ENCODE data around the gene TRIM66.
A peak's percentile ranks its signal among the peaks of the same experiment; 100 is the strongest.
"Not testable (repeated sequence)": the region's sequence is repeated elsewhere in the genome, so short reads cannot be mapped to it uniquely, and the experiment has no call there.

The TRIM66 gene

DNA sequence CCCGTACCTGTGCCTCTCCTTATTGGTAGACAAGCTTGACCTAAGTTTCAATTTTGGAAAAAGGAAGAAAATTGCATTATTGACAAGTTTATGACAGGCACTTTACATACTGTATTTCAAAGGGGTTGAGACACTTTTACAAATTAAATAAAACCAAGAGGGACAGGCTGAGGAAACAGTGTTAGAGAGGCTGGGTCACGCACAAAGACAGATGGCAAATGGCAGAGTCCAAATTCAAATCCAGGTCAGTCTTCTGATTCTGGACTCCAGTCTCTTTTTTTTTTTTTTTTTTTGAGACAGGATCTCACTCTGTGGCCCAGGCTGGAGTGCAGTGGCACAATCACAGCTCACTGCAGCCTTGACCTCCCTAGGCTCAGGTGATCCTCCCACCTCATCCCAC lies 10.1 kb downstream of the TRIM66 start:
- H3K4me3 ChIP-seq: no peak overlapping the region
- H3K27ac ChIP-seq: peak overlapping the region in 19 of 21 experiments; percentile 48 to 88 (median 74)

DNA sequence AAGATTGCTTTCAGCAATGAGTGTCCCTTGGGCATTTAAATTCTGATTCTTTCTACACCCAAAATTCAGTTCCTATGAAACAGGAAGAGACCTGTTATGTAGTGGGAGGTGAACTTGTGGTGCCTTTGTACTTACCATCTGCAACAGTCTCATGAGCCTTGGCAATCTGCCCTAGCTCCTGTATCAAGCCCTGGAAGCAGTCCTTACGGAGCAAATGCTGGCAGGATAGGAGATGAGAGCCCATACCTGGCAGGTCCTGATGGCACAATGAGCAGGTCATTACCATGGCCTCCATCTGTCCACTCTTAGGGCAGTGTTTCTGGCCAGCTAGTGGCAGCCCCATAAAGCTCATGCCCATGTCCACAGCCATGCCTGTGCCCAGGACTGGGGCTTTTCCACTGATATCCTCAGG lies 10.8 kb downstream of the TRIM66 start:
- no peak overlapping the region for H3K4me3 ChIP-seq
- peak overlapping the region in 20 of 21 experiments; percentile 31 to 88 (median 74) for H3K27ac ChIP-seq

DNA sequence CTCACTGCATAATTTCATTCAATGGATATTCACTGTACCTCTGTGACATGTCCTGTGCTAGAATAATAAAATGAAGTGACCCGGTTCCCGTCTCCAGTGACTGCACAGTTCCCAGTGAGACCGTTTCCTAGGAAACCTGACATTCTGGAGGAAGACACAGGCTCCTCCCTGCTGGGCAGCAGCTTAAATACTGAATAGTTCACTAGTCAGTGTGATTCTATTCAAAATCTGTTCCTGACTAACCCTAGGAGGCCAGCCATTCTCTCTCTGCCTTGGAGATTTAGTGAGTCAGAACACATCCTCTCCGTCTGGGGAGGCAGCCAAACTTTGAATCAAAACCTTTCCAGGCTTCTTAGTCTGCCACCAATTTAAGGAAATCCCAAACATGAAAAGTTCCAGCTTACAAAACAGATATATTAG lies 11.3 kb downstream of the TRIM66 start:
- Histone ChIP-seq H3K4me3 (no peak overlapping the region), H3K27ac (peak overlapping the region in 17 of 21 experiments; percentile 38 to 81 (median 73))

DNA sequence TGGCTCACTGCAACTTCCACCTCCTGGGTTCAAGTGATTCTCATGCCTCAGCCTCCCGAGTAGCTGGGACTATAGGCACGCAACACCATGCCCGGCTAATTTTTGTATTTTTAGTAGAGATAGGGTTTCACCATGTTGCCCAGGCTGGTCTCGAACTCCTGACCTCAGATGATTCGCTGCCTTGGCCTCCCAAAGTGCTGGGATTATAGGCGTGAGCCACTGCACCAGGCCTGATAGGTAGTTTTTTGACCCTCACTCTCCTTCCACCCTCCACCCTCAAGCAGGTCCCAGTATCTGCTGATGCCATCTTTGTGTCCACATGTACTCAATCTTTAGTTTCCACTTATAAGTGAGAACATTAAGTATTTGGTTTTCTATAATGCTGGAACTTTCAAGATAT lies 12.4 kb downstream of the TRIM66 start:
- not testable (repeated sequence) for H3K4me3 ChIP-seq
- H3K27ac ChIP-seq: peak overlapping the region in 2 of 21 experiments; percentile 31 to 76

DNA sequence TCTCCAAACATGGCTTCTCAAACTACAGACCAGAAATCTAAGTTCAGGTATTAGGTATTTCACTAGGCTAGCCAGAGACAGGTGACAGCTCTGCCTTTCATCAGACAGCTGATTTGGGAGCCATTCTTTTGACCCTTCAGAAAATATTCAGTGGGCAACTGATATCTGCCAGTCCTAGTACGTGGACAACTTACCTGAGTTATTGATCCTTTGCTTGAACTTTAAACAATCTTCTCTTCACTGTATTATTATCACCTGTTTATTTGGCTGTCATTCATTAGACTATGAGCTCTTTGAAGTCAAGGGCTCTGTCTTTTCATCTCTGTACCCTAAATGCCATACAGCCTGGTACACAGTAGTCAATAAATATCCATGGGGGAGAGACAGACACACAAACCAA lies 17.2 kb downstream of the TRIM66 start:
- Histone ChIP-seq H3K27ac (no peak overlapping the region), H3K4me3 (no peak overlapping the region)

DNA sequence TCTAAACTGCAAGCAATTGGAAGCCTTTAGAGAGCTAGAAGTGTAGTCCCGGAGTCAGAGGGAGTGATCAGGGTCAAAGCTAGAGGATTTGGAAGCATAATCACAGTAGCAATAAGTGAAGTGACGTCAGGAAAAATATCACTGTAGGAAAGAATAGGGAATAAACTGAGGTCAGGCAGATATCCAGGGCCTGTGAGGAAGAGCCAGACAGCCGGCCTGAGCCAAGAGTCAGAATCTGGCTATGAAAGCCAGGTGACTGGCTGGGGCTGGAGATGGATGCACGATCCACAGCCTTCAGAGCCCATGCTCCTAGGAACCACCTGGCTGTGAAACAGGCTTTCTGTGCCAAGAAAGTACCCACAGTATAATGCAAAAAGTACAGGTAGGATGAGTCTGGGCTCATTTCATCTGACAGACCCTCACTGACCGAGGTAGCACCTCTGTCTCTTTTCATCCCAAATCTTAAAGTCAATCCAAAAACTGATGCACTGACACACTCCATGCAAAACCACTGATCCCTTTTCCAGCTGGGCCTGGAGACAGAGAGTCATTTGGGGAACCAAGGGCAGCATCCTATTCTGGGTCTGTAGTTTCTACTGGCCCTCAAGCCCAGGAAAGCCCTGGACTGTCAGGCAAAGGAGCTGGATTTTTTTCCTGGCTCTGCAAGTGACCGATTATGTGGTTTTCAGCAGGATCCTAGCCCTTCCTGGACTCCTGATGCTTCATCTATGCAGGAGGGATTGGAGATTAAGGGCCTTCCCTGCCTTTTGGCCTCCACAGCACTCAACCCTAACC lies 21.3 kb downstream of the TRIM66 start:
- Histone ChIP-seq H3K27ac (no peak overlapping the region), H3K4me3 (no peak overlapping the region)

DNA sequence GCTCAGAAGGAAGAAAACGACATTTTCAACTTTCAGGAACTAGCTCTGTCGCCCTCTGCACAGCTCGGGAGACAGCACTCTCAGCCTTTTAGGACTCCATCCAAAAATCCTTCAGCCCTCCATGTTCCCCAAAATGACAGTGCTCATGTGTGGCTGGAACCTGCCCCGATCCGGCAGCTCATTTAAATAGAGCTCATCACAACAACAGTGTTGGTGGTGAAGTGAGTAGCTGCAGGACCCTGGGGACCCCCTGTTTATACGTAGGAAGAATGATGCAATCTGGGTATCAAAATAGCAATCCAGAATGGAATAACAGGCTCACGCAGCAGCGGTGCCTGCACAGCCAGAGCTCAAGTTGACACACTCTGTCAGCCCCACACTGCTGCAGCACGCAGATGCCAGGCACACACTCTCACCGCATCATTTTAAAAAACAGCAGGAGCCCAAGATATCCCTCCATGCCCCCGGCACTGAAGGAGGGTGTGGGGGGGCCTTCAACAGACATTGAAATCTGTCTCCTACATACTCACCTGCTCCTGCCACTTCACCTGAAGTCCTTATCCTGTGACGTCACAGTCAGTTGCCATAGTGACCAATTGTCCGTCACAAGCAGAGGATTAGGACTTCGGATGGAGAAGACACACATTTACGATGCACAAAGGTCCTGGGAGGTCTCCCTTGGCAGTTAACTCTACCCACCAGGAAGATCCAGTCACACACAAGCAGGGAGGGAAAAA lies 24.0 kb downstream of the TRIM66 start:
- H3K27ac ChIP-seq: no peak overlapping the region

DNA sequence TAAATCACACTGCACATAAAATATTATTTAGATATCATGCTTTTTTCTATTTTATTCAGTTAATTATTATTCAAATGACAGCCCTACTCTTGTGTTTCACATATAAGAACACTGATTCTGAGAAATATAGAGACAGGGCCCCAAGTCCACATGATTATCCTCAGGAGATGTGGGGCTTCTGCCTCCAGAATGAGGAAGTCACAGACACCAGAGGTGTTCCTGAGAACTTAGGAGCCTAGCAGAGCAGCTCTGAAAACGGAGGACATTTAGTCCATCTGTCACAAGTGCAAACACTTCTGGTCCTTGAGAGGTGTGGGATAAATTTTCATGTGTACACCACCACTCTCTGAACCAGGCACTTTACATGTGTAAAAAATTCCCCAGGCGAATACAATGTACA lies 26.2 kb downstream of the TRIM66 start:
- no peak overlapping the region for H3K4me3 ChIP-seq
- H3K27ac ChIP-seq: no peak overlapping the region

More for the DNA sequence above, 24.0 kb downstream of the TRIM66 start:
- no peak overlapping the region for H3K4me3 ChIP-seq

DNA sequence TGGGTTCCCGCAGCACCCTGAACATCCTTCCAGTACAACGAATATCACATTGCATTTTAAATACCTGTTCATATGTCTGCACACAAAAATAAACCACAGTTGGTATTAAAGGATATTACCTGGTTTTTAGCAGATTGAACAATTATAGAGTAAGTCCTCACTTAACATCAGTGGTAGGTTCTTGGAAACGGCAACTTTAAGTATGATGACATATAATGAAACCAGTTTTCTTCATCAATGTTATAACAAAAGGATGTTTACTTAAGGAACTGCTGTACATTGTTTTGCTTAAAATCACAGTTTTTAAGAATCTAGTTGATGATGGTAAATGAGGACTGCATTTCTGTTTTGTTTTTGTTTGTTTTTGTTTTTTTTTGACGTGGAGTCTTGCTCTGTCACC lies 28.0 kb downstream of the TRIM66 start:
- Histone ChIP-seq H3K4me3 (no peak overlapping the region), H3K27ac (no peak overlapping the region)

DNA sequence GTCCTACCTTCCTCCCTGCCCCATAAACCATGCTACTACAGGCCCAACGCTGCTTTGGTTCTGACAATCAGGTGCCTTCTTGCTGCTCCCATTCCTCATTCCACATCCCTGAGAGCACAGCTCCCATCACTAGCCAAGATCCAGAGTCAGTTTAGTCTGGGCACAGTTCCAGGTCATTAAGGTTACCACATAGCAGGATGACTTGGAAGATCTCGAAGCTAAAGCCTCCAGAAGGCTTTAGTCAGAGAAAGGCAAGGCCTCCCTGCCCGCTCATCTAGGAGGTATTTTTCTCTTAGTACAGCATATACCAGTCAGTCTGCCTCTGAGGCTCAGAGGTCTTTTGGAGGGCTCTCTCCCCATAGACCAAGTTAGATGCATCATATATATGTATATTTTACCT lies 30.3 kb downstream of the TRIM66 start:
- Histone ChIP-seq H3K27ac (no peak overlapping the region), H3K4me3 (no peak overlapping the region)

DNA sequence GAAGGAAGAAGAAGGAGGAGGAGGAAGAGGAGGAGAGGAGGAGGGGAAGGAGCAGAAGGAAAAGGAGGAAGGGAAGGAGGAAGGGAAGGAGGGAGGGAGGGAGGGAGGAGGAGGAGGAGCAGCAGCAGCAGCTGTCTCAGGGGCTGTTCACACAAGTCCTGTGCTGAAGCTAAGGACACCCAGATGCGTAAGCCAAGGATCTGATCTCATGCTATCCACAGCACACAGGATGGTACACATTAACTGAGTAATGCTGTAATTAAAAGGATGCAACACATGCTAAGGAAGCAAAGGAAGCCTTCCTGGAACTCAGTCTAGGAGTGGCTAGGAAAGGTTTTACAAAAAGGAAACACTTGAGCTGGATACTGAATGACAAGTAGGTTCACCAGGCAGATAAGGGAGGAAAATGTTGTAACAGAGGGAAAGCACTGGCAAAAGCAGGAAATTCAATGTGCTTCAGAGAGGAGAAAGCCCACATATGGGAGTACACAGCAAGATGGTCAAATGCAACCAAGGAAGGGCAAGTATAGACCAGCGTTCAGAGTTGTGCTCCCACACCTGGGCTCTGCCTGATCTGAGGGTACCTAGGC lies 32.0 kb downstream of the TRIM66 start:
- peak overlapping the region in 1 of 21 experiments; percentile 36 for H3K27ac ChIP-seq
- H3K4me3 ChIP-seq: no peak overlapping the region

DNA sequence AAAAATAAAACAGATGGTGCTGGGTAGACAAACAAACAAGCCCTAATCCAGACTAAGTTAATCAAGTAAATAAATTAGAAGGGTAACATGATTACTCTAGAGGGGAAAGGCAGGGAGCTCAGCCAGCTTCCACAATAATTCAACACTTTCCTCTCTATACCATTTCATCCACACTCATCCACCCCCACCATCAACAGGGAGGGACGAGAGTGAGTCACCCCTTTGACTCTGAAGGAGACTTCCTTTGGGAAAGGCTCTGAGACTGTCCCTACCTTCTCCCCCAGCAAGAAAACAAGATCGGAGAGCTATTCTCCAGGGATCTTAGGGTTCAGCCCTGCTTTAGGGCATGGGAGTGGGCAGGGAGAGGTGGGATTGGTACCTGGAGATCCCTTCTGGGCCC lies 33.1 kb downstream of the TRIM66 start:
- H3K27ac ChIP-seq: no peak overlapping the region

DNA sequence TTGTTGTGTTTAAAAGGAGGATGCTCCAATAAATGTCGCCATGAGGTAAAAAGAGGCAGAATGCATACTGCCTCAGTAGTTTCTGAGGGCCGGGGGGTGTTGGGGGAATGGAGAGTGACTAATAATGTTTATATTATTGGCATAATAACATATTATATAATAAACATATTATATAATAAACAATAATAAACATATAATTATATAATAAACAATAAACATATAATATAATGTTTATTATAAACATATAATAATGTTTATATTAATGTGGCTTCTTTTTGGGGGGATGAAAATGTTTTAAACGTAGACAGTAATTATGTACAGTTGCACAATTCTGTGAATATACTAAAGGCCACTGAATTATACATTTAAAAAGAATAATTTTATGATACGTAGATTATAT lies 35.6 kb downstream of the TRIM66 start:
- no peak overlapping the region for H3K27ac ChIP-seq
- no peak overlapping the region for H3K4me3 ChIP-seq

More for the DNA sequence above, 33.1 kb downstream of the TRIM66 start:
- H3K4me3 ChIP-seq: no peak overlapping the region

DNA sequence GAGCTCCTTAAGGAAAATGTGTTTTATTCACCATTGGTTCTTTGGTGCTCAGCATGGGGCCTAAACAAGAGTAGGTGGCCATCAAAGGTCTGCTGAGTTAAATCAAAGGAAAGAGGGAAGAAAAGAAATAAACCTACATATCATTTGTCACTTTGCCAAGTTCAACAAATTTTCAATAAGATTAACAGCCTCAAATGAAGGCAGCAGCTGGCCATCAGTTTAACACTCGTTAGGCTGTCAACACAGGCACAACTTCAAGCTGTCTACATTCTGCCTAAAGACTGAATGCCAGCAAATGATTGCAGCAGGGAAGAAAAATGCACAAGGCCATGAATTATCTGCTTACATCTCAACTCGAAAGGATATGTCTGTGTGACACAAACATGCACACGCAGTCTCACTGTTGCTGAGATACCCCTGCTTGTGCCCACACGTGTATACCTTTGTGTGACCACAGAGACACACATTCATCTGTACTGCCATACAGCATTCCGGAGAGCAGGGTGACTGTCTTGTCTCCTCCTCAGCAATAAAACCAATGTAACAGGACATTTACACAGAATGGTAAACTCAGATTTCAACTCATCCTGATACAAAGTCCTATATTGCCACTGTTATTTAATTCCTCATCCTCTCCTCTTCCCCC lies 40.1 kb downstream of the TRIM66 start:
- Histone ChIP-seq H3K4me3 (no peak overlapping the region), H3K27ac (no peak overlapping the region)

DNA sequence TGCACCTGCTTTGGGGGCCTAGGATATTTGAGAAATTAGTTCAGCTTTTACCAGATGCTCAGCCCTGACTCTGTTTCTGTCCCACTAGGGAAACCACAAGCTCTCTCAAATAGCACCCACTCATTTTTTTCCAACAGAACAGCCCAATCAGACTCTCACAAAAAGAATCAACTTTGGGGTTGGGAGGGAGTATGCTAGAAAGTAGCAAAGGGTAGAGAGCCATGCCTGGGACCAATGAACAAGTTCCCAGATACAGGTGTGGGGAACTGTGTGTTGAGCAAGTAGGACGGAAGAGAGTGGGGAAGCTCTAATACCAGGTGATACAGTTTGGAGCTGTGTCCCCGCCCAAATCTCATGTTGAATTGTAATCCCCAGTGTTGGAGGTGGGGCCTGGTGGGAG lies 41.1 kb downstream of the TRIM66 start:
- Histone ChIP-seq H3K27ac (no peak overlapping the region), H3K4me3 (no peak overlapping the region)

DNA sequence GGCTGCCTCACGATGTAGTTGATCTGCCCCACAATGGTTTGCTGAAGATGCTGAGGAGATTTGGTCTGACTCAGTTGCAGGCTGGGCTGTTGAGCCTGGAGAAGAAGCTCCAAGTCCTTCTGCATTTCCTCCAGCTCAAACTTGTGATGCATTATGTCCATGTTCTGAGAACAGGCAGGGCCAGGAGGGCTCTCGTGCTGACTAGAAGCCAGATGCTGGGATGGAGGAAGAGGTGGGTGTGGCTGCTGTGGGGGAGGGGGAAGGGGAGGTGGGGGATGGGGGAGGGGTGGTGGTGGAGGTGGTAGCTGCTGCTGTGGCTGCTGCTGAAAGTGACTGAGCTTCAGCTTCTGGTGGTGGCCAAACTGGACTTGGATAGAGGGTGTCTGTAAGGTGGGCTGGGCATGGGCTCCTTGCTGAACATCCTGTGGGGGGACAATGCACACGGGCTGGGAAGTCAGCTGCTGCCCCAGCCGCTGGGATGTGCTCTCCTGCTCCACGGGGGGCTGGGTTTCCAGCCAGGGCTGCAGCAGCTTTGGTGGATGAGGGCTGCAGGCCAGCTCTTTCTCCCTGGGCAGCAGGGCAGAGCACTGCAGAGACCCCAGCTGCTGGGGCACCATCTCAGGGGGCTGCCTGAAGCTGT lies 42.1 kb downstream of the TRIM66 start:
- no peak overlapping the region for H3K4me3 ChIP-seq
- H3K27ac ChIP-seq: no peak overlapping the region

DNA sequence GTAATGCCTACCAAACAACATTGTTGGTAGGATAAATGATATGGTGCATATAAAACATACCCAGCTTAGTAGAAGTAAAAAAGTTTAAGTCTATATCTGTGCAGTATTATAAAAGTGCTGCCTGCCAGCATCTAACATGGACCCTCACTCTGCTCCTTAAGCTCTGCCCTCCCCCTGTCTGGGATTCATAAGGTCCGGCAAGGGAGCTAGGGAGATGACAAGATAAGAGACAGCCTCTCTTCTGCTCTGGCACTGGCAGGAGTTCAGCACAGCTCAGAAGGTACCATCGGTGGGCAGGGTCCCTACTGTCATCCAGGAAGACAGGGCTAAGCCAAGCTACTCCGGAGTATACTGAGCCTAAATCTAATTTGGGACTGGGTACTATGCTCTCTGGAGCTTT lies 42.8 kb downstream of the TRIM66 start:
- Histone ChIP-seq H3K4me3 (no peak overlapping the region), H3K27ac (no peak overlapping the region)

DNA sequence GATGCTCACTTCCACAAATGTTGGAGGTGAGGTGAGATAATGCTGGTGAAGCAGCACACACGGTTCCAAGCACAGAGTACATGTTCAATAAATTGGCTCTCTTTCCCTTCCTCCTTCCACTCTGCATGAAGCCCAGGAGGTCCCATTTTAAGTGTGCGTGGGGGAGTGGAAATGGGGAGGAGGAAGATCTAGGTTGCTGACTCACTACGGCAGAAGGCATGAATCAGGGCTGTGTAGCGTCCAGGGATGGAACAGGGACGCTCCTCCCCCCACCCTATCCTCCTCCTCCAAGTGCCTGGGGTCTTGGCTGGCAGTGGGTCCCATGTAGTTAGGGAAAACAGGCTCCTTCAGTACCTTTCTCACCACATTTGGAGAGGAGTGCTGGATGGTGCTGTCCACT lies 44.2 kb downstream of the TRIM66 start:
- Histone ChIP-seq H3K27ac (no peak overlapping the region), H3K4me3 (no peak overlapping the region)

DNA sequence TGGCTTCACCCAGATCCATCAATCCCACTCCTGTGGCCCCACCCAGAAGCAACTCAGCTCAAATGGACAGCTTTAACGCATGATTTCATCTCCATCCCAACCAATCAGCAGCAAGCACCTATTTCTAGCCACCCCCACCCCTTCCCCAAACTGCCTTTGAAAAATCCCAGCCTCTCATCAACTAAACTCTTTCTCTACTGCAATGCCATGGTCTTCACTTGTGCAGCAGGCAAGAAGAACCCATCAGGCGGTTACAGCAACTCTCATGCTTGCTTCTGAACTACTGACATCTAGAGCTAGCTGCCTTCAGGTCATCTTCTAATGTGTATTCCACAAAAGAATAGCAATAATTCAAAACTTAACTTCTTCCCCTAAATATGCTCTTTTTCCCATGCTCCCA lies 46.3 kb downstream of the TRIM66 start:
- Histone ChIP-seq H3K4me3 (no peak overlapping the region), H3K27ac (no peak overlapping the region)

DNA sequence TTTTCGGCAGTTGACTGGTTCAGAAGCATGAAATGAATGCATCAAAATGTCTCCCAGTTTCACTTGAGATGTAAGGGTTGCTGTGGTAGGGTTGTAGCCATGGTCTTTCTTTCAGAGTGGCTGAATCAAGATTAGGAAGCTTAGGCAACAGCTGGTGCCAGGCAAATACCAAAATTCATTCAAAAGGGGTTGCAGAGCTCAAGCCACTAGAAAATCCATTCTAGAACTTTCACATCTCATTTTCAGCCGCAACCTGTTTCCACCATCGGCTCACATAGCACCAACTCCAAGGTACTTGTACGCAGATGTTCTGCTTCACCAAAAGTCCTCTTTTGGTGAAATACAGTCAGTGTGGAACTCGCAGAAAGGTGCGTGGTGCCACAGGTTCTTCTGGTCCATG lies 48.0 kb downstream of the TRIM66 start:
- Histone ChIP-seq H3K4me3 (no peak overlapping the region), H3K27ac (no peak overlapping the region)

Measured in skin epidermis (tissue), 12 donors.